ENCODE measurements around the gene CR1. TPM values are rescaled to one million over a fixed set of nuclear protein-coding genes. Genes with fewer than 3 reads are reported as not detected.
"Not testable (repeated sequence)": the region's sequence is repeated elsewhere in the genome, so short reads cannot be mapped to it uniquely, and the experiment has no call there.

The CR1 gene
- total RNA-seq, 1 donor from 2014 or later = 0.13 TPM

- H3K4me3 ChIP-seq (ENCODE audit: low read depth, low read length); H3K36me3 ChIP-seq (ENCODE audit: control insufficient read depth, insufficient read depth, low read length); DNase-seq (ENCODE audit: low read depth); H3K27me3 ChIP-seq (ENCODE audit: control insufficient read depth, insufficient read depth, low read length): not testable (repeated sequence)
Measured at GRCh38 chr1:207639362-207639761, 143.4 kb downstream of the CR1 start.

- Histone ChIP-seq H3K36me3 (ENCODE audit: control insufficient read depth, insufficient read depth, low read length) (no peaks in the 10 kb centered on the region), H3K4me3 (ENCODE audit: low read depth, low read length) (peak overlapping the region; percentile 62), H3K27me3 (ENCODE audit: control insufficient read depth, insufficient read depth, low read length) (peaks cover 8% of the 10 kb centered on the region)
- no peak for TF ChIP-seq CTCF (IDR thresholded peaks at IDR 0.05; ENCODE audit: insufficient read depth, low read length, poor library complexity, severe bottlenecking)
- no peak for DNase-seq (ENCODE audit: low read depth)
Measured at GRCh38 chr1:207644166-207644851, 148.4 kb downstream of the CR1 start.

- Histone ChIP-seq H3K4me3 (ENCODE audit: low read depth, low read length) (peak within 1 kb of the TSS; percentile 62), H3K36me3 (ENCODE audit: control insufficient read depth, insufficient read depth, low read length) (no peaks in the 10 kb centered on the region), H3K27me3 (ENCODE audit: control insufficient read depth, insufficient read depth, low read length) (peaks cover 8% of the 10 kb centered on the region)
- DNase-seq (ENCODE audit: low read depth) = no peak
- no peak for TF ChIP-seq CTCF (IDR thresholded peaks at IDR 0.05; ENCODE audit: insufficient read depth, low read length, poor library complexity, severe bottlenecking)
Measured at GRCh38 chr1:207644852-207645634, 149.1 kb downstream of the CR1 start, which contains the start of gene CR1L. Gene CR1L (plus strand): TSS chr1:207645133. CDS start chr1:207645234, 101 bp downstream.

- no peak for TF ChIP-seq CTCF (IDR thresholded peaks at IDR 0.05; ENCODE audit: insufficient read depth, low read length, poor library complexity, severe bottlenecking)
- Histone ChIP-seq H3K4me3 (ENCODE audit: low read depth, low read length) (peak overlapping the region; percentile 62), H3K36me3 (ENCODE audit: control insufficient read depth, insufficient read depth, low read length) (no peaks in the 10 kb centered on the region), H3K27me3 (ENCODE audit: control insufficient read depth, insufficient read depth, low read length) (peaks cover 8% of the 10 kb centered on the region)
- no peak for DNase-seq (ENCODE audit: low read depth)
Measured at GRCh38 chr1:207645635-207646081, 149.7 kb downstream of the CR1 start.

GRCh38 chr1:207646171-207646570 is 150.2 kb downstream of the CR1 start:
- DNase-seq (ENCODE audit: low read depth) = no peak
- Histone ChIP-seq H3K4me3 (ENCODE audit: low read depth, low read length) (no peak overlapping the region), H3K36me3 (ENCODE audit: control insufficient read depth, insufficient read depth, low read length) (no peaks in the 10 kb centered on the region), H3K27me3 (ENCODE audit: control insufficient read depth, insufficient read depth, low read length) (peaks cover 8% of the 10 kb centered on the region)
- no peak for TF ChIP-seq CTCF (IDR thresholded peaks at IDR 0.05; ENCODE audit: insufficient read depth, low read length, poor library complexity, severe bottlenecking)

- no peak for TF ChIP-seq CTCF (IDR thresholded peaks at IDR 0.05; ENCODE audit: insufficient read depth, low read length, poor library complexity, severe bottlenecking)
- no peak for DNase-seq (ENCODE audit: low read depth)
- Histone ChIP-seq H3K4me3 (ENCODE audit: low read depth, low read length) (no peak overlapping the region), H3K36me3 (ENCODE audit: control insufficient read depth, insufficient read depth, low read length) (no peaks in the 10 kb centered on the region), H3K27me3 (ENCODE audit: control insufficient read depth, insufficient read depth, low read length) (peaks cover 8% of the 10 kb centered on the region)
Measured at GRCh38 chr1:207646944-207647579, 151.1 kb downstream of the CR1 start.
